DOHH2 (cell line): ENCODE results near the gene SLC37A3.
"Not testable (repeated sequence)": the region's sequence is repeated elsewhere in the genome, so short reads cannot be mapped to it uniquely, and the experiment has no call there.

Experiments
- H3F3A ChIP-seq: fragments of 200-600 bp; sonication (generic), shearing (Covaris generic); 2 replicates; pipeline ENCODE4 v1.6.0; 2016; ENCODE audit warnings: antibody characterized with exemption, mild to moderate bottlenecking; ENCODE audit not compliant: control insufficient read depth, insufficient read depth
- H3K27ac ChIP-seq: fragments of 200-600 bp; sonication (generic); 2 replicates; pipeline ENCODE4 v1.5.1; 2014; ENCODE audit warnings: low read depth, mild to moderate bottlenecking, low read length, moderate library complexity
- H3K27me3 ChIP-seq: fragments of 200-600 bp; sonication (generic); 2 replicates; pipeline ENCODE4 v1.6.1; 2014; ENCODE audit warnings: mild to moderate bottlenecking, low read length, mixed read lengths; ENCODE audit not compliant: control insufficient read depth
- H3K36me3 ChIP-seq: fragments of 200-600 bp; sonication (generic); 2 replicates; pipeline ENCODE4 v1.6.1; 2014; ENCODE audit warnings: mild to moderate bottlenecking, low read length, moderate library complexity, mixed read lengths; ENCODE audit not compliant: control insufficient read depth
- H3K4me1 ChIP-seq: fragments of 200-600 bp; sonication (generic); 2 replicates; pipeline ENCODE4 v1.6.1; 2014; ENCODE audit warnings: mild to moderate bottlenecking, low read length, mixed read lengths; ENCODE audit not compliant: control insufficient read depth
- H3K4me2 ChIP-seq: fragments of 200-600 bp; sonication (generic); 2 replicates; pipeline ENCODE4 v1.6.0; 2014; ENCODE audit warnings: mild to moderate bottlenecking, low read length, moderate library complexity
- H3K4me3 ChIP-seq: fragments of 200-600 bp; sonication (generic); 2 replicates; pipeline ENCODE4 v1.5.1; 2014; ENCODE audit warnings: mild to moderate bottlenecking, low read length, mixed read lengths
- H3K79me2 ChIP-seq: fragments of 200-600 bp; sonication (generic); 2 replicates; pipeline ENCODE4 v1.6.1; 2014; ENCODE audit warnings: mild to moderate bottlenecking, low read length, mixed read lengths; ENCODE audit not compliant: control insufficient read depth
- H3K9me2 ChIP-seq: fragments of 200-600 bp; sonication (generic); replicated peaks from 2 replicates; pipeline ENCODE4 v1.6.1; 2014; ENCODE audit warnings: mild to moderate bottlenecking, low read length, mixed read lengths; ENCODE audit not compliant: control insufficient read depth
- H3K9me3 ChIP-seq: fragments of 200-600 bp; sonication (generic); 2 replicates; pipeline ENCODE4 v1.6.1; 2014; ENCODE audit warnings: antibody characterized with exemption, low read length, mixed read lengths; ENCODE audit not compliant: control insufficient read depth, insufficient read depth
- H4K20me1 ChIP-seq: fragments of 200-600 bp; sonication (generic); 2 replicates; pipeline ENCODE4 v1.6.0; 2014; ENCODE audit warnings: low read depth, mild to moderate bottlenecking, antibody characterized with exemption, low read length, moderate library complexity; ENCODE audit not compliant: control insufficient read depth, insufficient read depth
- CTCF ChIP-seq: fragments of 200-600 bp; sonication (generic); IDR thresholded peaks from one replicate; pipeline ENCODE4 v1.5.1; 2014; ENCODE audit warnings: antibody characterized with exemption, mild to moderate bottlenecking, low read depth, low read length; ENCODE audit not compliant: poor library complexity, severe bottlenecking
- EZH2phosphoT487 ChIP-seq: fragments of 200-600 bp; sonication (generic); IDR thresholded peaks from 2 replicates; pipeline ENCODE4 v1.6.1; 2017; ENCODE audit warnings: borderline replicate concordance, mild to moderate bottlenecking, antibody characterized with exemption, low read length, moderate library complexity, mixed read lengths

Gene SLC37A3

GRCh38 chr7:140425718-140426117 lies 27.4 kb upstream of the SLC37A3 start:
- Histone ChIP-seq H3K27me3 (no peaks in the 10 kb centered on the region), H3K9me2 (no peaks in the 10 kb centered on the region), H3K36me3 (no peaks in the 10 kb centered on the region), H3K4me3 (no peak overlapping the region), H3K9me3 (no peaks in the 10 kb centered on the region), H3K4me2 (no peak overlapping the region), H3K27ac (no peak overlapping the region), H3F3A (no peaks in the 10 kb centered on the region), H3K4me1 (no peaks in the 10 kb centered on the region), H3K79me2 (no peaks in the 10 kb centered on the region), H4K20me1 (no peaks in the 10 kb centered on the region)
- TF ChIP-seq CTCF (no peak), EZH2phosphoT487 (no peak)

GRCh38 chr7:140423501-140423900 lies 25.2 kb upstream of the SLC37A3 start:
- H4K20me1 ChIP-seq: no peaks in the 10 kb centered on the region
- H3K4me1 ChIP-seq: no peaks in the 10 kb centered on the region
- no peaks in the 10 kb centered on the region for H3K27me3 ChIP-seq
- no peaks in the 10 kb centered on the region for H3K9me3 ChIP-seq
- H3K36me3 ChIP-seq: no peaks in the 10 kb centered on the region
- H3K79me2 ChIP-seq: no peaks in the 10 kb centered on the region
- TF ChIP-seq EZH2phosphoT487: no peak
- TF ChIP-seq CTCF: no peak
- no peaks in the 10 kb centered on the region for H3K9me2 ChIP-seq
- H3K4me3 ChIP-seq: no peak overlapping the region
- H3K4me2 ChIP-seq: no peak overlapping the region
- H3F3A ChIP-seq: no peaks in the 10 kb centered on the region
- no peak overlapping the region for H3K27ac ChIP-seq

DNA sequence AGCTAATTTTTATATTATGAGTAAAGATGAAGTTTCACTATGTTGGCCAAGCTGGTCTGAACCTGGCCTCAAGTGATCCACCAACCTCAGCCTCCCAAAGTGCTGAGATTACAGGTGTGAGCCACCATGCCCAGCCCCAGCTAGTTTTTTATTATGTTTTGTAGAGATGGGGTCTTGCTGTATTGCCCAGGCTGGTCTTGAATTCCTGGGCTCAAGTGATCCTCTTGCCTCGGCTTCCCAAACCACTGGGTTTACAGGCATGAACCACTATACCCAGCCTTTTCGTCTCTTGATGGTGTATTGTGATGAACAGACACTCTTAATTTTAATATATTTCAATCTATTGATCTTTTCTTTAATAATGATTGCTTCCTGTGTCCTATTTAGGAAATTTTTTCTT lies 23.2 kb upstream of the SLC37A3 start:
- no peaks in the 10 kb centered on the region for H3K36me3 ChIP-seq
- no peaks in the 10 kb centered on the region for H3K9me3 ChIP-seq
- no peaks in the 10 kb centered on the region for H3K79me2 ChIP-seq
- no peaks in the 10 kb centered on the region for H3F3A ChIP-seq
- no peak overlapping the region for H3K4me2 ChIP-seq
- peaks cover 6% of the 10 kb centered on the region; the same call in 1 of the 2 replicates for H3K27me3 ChIP-seq
- no peak overlapping the region for H3K4me3 ChIP-seq
- no peaks in the 10 kb centered on the region for H3K4me1 ChIP-seq
- H3K27ac ChIP-seq: no peak overlapping the region
- no peaks in the 10 kb centered on the region for H3K9me2 ChIP-seq
- no peaks in the 10 kb centered on the region for H4K20me1 ChIP-seq
- TF ChIP-seq CTCF: no peak
- TF ChIP-seq EZH2phosphoT487: no peak

DNA sequence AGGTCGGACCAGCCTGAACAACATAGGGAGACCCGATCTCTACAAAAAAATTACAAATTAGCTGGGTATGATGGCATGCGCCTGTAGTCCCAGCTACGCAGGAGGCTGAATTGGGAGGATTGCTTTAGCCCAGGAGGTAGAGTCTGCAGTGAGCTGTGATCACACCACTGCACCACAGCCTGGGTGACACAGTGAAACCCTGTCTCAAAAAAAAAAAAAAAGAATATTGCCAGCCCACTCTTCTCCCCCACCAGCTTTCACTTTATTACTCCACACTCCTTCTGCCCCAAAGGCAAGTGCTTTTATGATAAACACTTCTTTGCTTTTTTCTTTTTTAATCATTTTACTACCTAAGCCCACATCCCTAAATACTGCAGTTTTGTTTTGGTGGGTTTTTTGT lies 20.3 kb upstream of the SLC37A3 start:
- H3K27ac ChIP-seq: no peak overlapping the region
- no peaks in the 10 kb centered on the region for H3K79me2 ChIP-seq
- H3K4me2 ChIP-seq: no peak overlapping the region
- no peaks in the 10 kb centered on the region for H3K9me2 ChIP-seq
- H3K36me3 ChIP-seq: no peaks in the 10 kb centered on the region
- no peaks in the 10 kb centered on the region for H3K4me1 ChIP-seq
- no peaks in the 10 kb centered on the region for H4K20me1 ChIP-seq
- H3K9me3 ChIP-seq: no peaks in the 10 kb centered on the region
- H3K27me3 ChIP-seq: peaks cover 16% of the 10 kb centered on the region
- no peak overlapping the region for H3K4me3 ChIP-seq
- TF ChIP-seq EZH2phosphoT487: no peak
- TF ChIP-seq CTCF: no peak
- no peaks in the 10 kb centered on the region for H3F3A ChIP-seq

DNA sequence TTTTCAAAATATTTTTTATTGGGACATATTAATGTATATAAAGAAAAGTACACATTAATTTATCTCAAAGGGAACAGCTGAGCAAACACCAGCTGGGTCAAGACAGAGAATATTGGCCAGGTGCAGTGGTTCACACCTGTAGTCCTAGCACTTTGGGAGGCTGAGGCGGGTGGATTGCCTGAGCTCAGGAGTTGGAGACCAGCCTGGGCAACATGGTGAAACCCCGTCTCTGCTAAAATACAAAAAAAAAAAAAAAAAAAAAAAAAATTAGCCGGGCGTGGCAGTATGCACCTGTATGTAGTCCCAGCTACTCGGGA lies 19.8 kb upstream of the SLC37A3 start:
- not testable (repeated sequence) for H3K79me2 ChIP-seq, H3K4me2 ChIP-seq, H3F3A ChIP-seq, H4K20me1 ChIP-seq, H3K36me3 ChIP-seq, H3K27ac ChIP-seq, H3K4me1 ChIP-seq, H3K9me3 ChIP-seq, H3K9me2 ChIP-seq, H3K4me3 ChIP-seq
- peaks cover 17% of the 10 kb centered on the region for H3K27me3 ChIP-seq
